Epithelial cell of proximal tubule (primary cell): ENCODE results near the gene PIK3IP1. TPM values are rescaled to one million over a fixed set of nuclear protein-coding genes. Genes with fewer than 3 reads are reported as not detected.
A peak's percentile ranks its signal among the peaks of the same experiment; 100 is the strongest.

ENCODE experiments used
- DNase-seq: peaks from one replicate; pipeline ENCODE4 v3.0.0-alpha.2; 2011; ENCODE audit warnings: low read depth
- H3K4me3 ChIP-seq: 2 replicates; pipeline ENCODE4 v1.5.1; 2011; ENCODE audit warnings: low read depth, mild to moderate bottlenecking, low read length
- total RNA-seq: library from RNA; depleted of rRNA; stranded (reverse); fragments of >200 nt; gene quantifications from 2 replicates; pipeline ENCODE4 v1.2.3, GENCODE V29; 2015
- TF ChIP-seq, protein P1 (sequence below): conservative IDR thresholded peaks from 2 replicates; pipeline ENCODE4 v1.5.1; 2012; ENCODE audit warnings: low read depth, mild to moderate bottlenecking, low read length

Gene PIK3IP1
- total RNA-seq, 1 donor from 2014 or later = 11.8 TPM

DNA sequence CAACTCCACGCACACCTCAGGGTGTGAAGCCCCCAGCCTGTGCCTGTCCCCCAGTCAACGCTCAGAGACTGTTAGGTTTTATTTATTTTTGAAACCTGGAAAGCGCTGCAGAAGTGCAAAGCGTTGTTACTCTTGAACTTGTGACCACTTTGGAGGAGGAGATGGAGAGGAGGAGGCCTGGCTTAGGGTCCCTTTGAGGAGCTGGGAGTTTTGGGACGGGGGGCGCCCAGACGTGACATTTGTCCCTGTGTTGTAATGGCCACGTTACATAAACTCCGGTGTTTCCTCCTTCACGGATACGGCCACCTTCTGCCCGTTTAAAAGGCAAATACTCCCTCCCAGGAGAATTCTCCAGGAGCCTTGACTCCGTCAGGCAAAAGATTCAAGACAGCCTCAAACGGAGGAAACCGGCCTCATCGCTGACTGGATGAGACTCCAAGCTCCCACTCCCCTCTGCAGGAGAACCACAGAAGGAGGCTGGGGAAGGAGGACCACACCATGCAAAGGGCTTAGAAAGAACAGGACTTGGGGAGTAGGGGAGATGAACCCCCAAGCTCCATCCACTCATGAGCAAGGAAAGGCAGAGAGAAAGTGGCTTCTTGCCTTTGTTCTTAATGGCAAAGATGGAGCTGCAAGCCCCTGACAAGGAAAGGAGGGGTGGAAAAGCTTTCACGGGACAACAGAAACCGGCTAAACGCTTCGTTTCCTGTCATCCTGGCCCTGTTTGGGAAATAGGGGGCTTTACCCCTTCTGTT, 630 bp downstream of the PIK3IP1 start:
- peak overlapping the region; percentile 70 for H3K4me3 ChIP-seq
- DNase-seq = no peak
- TF ChIP-seq, protein P1, sequence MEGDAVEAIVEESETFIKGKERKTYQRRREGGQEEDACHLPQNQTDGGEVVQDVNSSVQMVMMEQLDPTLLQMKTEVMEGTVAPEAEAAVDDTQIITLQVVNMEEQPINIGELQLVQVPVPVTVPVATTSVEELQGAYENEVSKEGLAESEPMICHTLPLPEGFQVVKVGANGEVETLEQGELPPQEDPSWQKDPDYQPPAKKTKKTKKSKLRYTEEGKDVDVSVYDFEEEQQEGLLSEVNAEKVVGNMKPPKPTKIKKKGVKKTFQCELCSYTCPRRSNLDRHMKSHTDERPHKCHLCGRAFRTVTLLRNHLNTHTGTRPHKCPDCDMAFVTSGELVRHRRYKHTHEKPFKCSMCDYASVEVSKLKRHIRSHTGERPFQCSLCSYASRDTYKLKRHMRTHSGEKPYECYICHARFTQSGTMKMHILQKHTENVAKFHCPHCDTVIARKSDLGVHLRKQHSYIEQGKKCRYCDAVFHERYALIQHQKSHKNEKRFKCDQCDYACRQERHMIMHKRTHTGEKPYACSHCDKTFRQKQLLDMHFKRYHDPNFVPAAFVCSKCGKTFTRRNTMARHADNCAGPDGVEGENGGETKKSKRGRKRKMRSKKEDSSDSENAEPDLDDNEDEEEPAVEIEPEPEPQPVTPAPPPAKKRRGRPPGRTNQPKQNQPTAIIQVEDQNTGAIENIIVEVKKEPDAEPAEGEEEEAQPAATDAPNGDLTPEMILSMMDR = no peak

DNA sequence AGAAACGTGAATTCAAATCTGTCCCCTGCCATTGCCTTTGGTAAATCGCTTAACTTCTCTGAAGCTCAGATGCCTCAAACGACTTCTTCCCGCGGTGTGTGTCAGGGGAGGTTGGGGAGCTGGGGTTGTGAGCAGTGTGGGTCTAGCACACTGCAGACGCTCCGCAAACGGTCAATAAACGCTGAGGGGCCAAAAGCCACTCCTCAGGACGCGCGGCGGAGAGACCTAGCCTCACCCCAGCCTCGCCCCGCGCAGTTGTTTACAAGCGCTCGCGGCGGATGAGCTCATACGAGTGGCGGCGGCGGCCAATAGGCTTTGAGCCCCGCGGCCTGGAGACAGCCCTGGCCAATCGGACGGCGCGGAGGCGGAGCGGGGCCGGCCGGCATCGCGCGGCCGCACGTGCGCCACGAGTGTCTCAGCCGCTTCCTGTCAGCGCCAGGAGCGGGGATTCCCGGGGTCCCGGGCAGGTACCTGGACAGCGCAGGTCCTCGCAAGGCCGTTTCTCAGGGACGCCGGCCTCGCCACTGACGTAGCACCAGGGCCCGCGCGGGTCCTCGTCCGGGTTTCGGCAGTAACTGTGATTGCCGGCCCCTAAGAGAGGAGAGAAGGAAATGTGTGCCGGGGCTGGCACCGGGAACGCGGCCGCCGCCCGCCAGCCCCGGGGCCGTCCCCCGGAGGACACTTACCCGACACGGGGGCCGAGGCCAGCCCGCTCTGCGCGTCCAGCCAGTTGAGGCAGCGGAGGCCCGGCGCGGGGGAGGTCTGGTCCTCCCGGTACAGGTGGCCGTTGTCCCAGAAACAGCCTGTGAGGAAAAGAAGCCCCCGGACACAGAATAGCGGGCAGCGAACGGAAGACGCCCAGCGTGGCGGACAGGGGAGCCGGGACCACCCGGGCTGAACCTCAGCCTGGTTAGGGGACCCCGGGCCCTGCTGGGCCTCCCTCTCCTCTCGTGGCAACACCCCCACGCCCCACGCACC, 1.5 kb downstream of the PIK3IP1 start:
- TF ChIP-seq, protein P1 = no peak
- H3K4me3 ChIP-seq = peak overlapping the region; percentile 70
- DNase-seq = no peak

DNA sequence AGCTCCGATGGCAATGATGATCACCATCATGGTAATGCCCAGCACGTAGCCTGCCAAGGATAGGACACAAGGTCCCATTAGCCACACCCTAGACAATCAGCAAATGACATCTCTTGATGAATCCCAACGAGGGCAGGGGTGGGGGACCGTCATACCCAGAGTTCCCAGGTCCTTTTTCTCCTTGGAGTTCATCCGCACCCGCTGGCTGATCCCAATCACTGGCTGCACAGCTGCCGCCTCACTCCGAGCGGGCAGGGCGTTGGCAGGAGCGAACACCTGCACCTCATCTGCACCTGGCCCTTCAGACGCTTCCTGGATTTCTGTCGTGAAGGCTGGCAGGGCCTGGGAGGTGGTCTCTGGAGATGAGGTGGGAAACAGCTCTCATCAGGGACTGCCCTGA, 2.9 kb downstream of the PIK3IP1 start:
- H3K4me3 ChIP-seq = no peak overlapping the region
- TF ChIP-seq, protein P1 = no peak
- DNase-seq = no peak

DNA sequence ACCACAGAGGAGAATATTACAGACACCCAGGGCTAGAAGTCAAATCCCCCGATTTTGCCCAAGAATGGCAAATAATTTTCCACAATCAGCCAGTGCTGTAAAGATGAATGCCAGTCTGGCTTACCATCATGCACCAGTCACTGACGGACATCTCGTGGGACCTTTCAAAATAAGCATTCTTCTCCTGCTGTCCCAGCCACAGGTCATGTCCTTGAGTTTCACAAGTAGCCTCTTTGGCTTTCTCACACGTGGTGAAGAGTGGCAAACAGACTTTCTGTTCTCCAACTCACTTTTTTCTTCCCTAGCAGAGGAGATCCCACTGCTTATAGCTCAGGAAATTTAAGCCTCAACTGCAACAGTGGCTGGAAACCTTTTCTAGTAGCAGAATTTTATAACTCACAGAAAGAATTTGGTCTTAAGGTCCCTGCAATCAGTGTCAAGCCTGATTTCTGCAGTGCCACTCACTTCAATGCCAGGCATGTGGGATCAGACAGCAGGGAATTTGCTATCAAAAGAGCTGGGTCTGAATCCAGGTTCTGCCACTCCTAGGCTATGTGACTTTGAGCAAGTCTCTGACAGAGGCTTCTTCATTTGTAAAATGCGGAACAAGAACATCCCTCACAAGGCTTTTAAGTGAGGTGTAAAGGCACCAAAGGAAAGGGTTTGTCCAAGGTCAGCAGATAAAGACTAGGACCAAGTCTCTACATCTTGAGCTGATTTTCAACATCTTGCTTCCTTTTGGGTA, 3.6 kb downstream of the PIK3IP1 start:
- TF ChIP-seq, protein P1 = no peak
- DNase-seq = no peak
- H3K4me3 ChIP-seq = no peak overlapping the region

DNA sequence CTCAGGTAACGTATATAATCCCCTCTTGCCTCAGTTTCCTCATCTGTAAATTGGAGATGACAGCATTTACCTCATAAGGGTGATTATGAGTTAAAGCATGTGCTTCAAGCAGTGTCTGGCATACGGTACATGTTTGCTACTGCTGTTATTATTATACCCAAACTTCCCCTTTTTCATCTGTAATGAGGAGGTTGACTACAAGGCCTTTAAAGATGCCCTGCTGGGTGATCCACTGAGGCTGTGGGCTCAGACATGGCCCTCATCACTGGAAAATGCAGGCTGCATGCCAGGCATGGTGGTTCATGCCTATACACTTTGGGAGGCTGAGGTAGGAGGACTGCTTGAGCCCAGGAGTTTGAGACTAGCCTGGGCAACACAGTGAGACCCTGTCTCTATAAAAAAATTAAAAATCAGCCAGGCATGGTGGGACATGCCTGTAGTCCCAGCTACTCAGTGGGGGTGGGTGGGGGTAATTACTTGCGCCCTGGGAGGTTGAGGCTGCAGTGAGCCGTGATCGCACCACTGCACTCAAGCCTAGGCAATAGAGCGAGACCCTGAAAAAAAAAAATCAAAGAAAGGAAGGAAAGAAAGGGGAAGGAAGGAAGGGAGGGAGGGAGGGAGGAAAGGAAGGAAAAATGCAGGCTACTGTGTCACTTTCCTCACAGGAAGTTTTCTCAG, 4.3 kb downstream of the PIK3IP1 start:
- no peak overlapping the region for H3K4me3 ChIP-seq
- TF ChIP-seq, protein P1 = no peak

More for the DNA sequence above, 4.3 kb downstream of the PIK3IP1 start:
- DNase-seq = no peak
